A673 (cell line): Measurements from ENCODE around the gene NRXN3.

Source experiments
- EZH2 ChIP-seq: fragments of 200-600 bp; sonication (generic); IDR thresholded peaks from 2 replicates; pipeline ENCODE4 v1.6.1; 2017; ENCODE audit warnings: borderline replicate concordance, low read depth, mild to moderate bottlenecking, mixed read lengths, antibody characterized with exemption, low read length; ENCODE audit not compliant: poor library complexity, severe bottlenecking
- TF ChIP-seq, protein P1 (sequence below): fragments of 300-800, 200-600 bp; sonication (generic); conservative IDR thresholded peaks from 2 replicates; pipeline ENCODE4 v1.5.1; 2017; ENCODE audit warnings: low read depth, mild to moderate bottlenecking, antibody characterized with exemption, low read length, moderate library complexity, mixed read lengths

DNA sequence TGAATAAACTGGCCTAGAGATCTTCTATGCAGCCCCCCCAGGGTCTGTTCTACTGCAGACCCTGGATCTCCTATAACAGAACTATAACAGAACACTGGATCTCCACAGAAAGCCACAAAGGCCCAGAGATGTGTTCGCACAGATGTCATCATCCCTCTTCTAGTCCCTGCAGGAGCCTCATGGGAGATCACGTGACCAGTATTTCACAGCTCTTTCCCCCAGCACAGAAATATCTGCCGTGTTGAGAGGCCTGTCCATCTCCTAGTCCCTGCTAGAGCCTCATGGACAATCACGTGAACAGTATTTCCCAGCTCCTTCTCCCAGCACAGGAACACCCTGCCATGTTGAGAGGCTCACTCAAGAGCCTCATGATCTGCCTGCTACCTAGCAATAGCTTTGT, 331.7 kb downstream of the NRXN3 start:
- TF ChIP-seq, protein P1, sequence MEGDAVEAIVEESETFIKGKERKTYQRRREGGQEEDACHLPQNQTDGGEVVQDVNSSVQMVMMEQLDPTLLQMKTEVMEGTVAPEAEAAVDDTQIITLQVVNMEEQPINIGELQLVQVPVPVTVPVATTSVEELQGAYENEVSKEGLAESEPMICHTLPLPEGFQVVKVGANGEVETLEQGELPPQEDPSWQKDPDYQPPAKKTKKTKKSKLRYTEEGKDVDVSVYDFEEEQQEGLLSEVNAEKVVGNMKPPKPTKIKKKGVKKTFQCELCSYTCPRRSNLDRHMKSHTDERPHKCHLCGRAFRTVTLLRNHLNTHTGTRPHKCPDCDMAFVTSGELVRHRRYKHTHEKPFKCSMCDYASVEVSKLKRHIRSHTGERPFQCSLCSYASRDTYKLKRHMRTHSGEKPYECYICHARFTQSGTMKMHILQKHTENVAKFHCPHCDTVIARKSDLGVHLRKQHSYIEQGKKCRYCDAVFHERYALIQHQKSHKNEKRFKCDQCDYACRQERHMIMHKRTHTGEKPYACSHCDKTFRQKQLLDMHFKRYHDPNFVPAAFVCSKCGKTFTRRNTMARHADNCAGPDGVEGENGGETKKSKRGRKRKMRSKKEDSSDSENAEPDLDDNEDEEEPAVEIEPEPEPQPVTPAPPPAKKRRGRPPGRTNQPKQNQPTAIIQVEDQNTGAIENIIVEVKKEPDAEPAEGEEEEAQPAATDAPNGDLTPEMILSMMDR = no peak
- no peak for TF ChIP-seq EZH2
